Measurements from ENCODE around the gene ZXDC.

The ZXDC gene

GRCh38 chr3:126440709-126440995 is 35.0 kb downstream of the ZXDC start:
- TF ChIP-seq CTCF (IDR thresholded peaks at IDR 0.05), result no peak

- TF ChIP-seq CTCF (IDR thresholded peaks at IDR 0.05), result no peak
Observed at GRCh38 chr3:126439968-126440708, 35.6 kb downstream of the ZXDC start.

GRCh38 chr3:126439346-126439967 is 36.2 kb downstream of the ZXDC start:
- TF ChIP-seq CTCF (IDR thresholded peaks at IDR 0.05), result no peak

- TF ChIP-seq CTCF (IDR thresholded peaks at IDR 0.05), result no peak
Observed at GRCh38 chr3:126438746-126439145, 36.9 kb downstream of the ZXDC start.

- TF ChIP-seq CTCF (IDR thresholded peaks at IDR 0.05), result no peak
Observed at GRCh38 chr3:126438186-126438585, 37.5 kb downstream of the ZXDC start.

GRCh38 chr3:126436826-126437717 is 38.6 kb downstream of the ZXDC start:
- TF ChIP-seq CTCF (IDR thresholded peaks at IDR 0.05), result no peak

GRCh38 chr3:126435456-126436315 is 40.0 kb downstream of the ZXDC start:
- TF ChIP-seq CTCF (IDR thresholded peaks at IDR 0.05), result no peak
